Neural crest cell (in vitro differentiated cells): Measurements from ENCODE around the gene EED. TPM values are rescaled to one million over a fixed set of nuclear protein-coding genes. Genes with fewer than 3 reads are reported as not detected.

Source experiments
- DNase-seq: peaks from one replicate; pipeline ENCODE4 v3.0.0; 2021; ENCODE audit warnings: low read depth, mixed read lengths, low spot score
- H3K27ac Mint-ChIP-seq: one replicate; pipeline ENCODE4 v1.8.0; 2021; ENCODE audit warnings: mild to moderate bottlenecking, mixed read lengths; ENCODE audit not compliant: unreplicated experiment
- H3K27me3 Mint-ChIP-seq: 2 replicates; pipeline ENCODE4 v1.8.0; 2021; ENCODE audit warnings: low read depth, mild to moderate bottlenecking, mixed read lengths
- H3K36me3 Mint-ChIP-seq: 2 replicates; pipeline ENCODE4 v1.8.0; 2021; ENCODE audit warnings: low read depth, mild to moderate bottlenecking, mixed read lengths
- H3K4me1 Mint-ChIP-seq: 2 replicates; pipeline ENCODE4 v1.8.0; 2021; ENCODE audit warnings: mixed read lengths
- H3K4me3 Mint-ChIP-seq: one replicate; pipeline ENCODE4 v1.8.0; 2021; ENCODE audit warnings: mild to moderate bottlenecking, mixed read lengths
- H3K9me3 Mint-ChIP-seq: 2 replicates; pipeline ENCODE4 v1.8.0; 2021; ENCODE audit warnings: mixed read lengths
- total RNA-seq: library from RNA; stranded (reverse); gene quantifications from 2 replicates; pipeline ENCODE4 v1.2.1, GENCODE V29; 2021
- TF ChIP-seq, protein P1 (sequence below): fragments of 200-600 bp; sonication (generic); conservative IDR thresholded peaks from 2 replicates; pipeline ENCODE4 v1.5.0; 2021; ENCODE audit warnings: antibody characterized with exemption, mild to moderate bottlenecking

The EED gene
- total RNA-seq, 1 donor from 2014 or later, result 39.2 TPM

DNA sequence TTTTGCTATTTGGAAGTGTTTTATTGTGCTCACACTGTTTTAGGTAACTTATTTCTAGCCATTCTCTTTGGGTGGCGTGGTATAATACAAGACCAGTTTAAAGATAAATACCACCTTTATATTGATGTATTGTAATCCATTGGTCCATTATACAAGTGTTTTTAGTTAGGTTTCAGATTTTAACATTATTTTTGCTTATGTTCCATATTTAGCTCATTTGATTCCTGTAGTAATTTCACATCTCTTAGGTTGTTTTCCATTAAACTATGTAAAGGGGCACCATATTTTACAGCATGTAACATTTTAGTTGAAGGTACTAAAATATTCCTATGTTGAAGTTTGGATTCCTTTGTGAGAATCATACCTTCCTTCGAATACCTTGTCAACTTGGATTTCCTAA is 20.1 kb downstream of the EED start:
- no peak overlapping the region for H3K4me3 Mint-ChIP-seq

DNA sequence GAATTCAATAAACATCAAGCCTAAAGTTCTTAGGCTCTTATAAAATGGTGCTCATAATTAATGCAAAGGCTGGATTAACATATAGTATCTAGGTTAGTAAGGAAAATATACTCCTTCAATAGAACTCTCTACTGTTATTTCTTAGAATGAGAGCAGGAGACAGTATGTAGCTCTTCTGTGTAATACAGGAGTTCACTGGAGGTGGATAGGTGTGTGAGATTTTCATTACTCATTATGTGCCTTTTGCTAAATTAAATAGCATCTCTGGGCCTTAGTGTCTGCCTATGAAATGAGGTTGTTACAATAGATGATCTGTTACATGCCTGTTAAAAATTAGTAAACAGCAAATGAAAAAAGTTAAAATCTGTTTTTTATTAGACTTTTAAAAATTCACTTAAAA is 20.6 kb downstream of the EED start:
- no peaks in the 10 kb centered on the region for H3K27me3 Mint-ChIP-seq
- no peak overlapping the region for H3K4me3 Mint-ChIP-seq
- no peak overlapping the region for H3K27ac Mint-ChIP-seq
- H3K36me3 Mint-ChIP-seq, result peaks cover 18% of the 10 kb centered on the region
- H3K4me1 Mint-ChIP-seq, result no peaks in the 10 kb centered on the region
- no peak for DNase-seq
- H3K9me3 Mint-ChIP-seq, result no peaks in the 10 kb centered on the region
- TF ChIP-seq, protein P1, sequence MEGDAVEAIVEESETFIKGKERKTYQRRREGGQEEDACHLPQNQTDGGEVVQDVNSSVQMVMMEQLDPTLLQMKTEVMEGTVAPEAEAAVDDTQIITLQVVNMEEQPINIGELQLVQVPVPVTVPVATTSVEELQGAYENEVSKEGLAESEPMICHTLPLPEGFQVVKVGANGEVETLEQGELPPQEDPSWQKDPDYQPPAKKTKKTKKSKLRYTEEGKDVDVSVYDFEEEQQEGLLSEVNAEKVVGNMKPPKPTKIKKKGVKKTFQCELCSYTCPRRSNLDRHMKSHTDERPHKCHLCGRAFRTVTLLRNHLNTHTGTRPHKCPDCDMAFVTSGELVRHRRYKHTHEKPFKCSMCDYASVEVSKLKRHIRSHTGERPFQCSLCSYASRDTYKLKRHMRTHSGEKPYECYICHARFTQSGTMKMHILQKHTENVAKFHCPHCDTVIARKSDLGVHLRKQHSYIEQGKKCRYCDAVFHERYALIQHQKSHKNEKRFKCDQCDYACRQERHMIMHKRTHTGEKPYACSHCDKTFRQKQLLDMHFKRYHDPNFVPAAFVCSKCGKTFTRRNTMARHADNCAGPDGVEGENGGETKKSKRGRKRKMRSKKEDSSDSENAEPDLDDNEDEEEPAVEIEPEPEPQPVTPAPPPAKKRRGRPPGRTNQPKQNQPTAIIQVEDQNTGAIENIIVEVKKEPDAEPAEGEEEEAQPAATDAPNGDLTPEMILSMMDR, result no peak

More for the DNA sequence above, 20.1 kb downstream of the EED start:
- Mint-ChIP-seq H3K9me3 (no peaks in the 10 kb centered on the region), H3K27me3 (no peaks in the 10 kb centered on the region), H3K4me1 (no peaks in the 10 kb centered on the region), H3K36me3 (peaks cover 14% of the 10 kb centered on the region), H3K27ac (no peak overlapping the region)
- DNase-seq, result no peak
- TF ChIP-seq, protein P1, result no peak

DNA sequence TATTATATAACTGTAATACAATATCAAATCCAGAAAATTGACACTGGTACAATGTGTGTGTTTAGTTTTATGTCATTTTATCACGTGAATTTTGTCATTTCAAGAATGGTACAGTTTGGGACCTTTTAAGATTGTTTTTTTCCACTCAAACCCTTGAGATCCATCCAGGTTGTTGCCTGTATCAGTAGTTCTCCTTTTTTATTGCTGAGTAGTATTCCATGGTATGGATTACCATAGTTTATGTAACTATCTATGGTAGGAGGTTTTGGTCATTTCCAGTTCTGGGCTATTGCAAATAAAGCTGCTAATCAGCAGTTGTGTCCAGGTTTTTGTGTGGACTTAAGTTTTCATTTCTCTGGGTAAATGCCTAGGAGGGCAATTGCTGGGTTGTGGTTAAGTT is 25.1 kb downstream of the EED start:
- DNase-seq, result no peak
- H3K4me3 Mint-ChIP-seq, result no peak overlapping the region
- H3K4me1 Mint-ChIP-seq, result no peaks in the 10 kb centered on the region
- TF ChIP-seq, protein P1, result no peak
- peaks cover 20% of the 10 kb centered on the region for H3K36me3 Mint-ChIP-seq
- no peak overlapping the region for H3K27ac Mint-ChIP-seq
- no peaks in the 10 kb centered on the region for H3K9me3 Mint-ChIP-seq
- H3K27me3 Mint-ChIP-seq, result no peaks in the 10 kb centered on the region

- DNase-seq, result no peak
- no peaks in the 10 kb centered on the region for H3K27me3 Mint-ChIP-seq
- no peak overlapping the region for H3K4me3 Mint-ChIP-seq
- no peak overlapping the region for H3K27ac Mint-ChIP-seq
- H3K9me3 Mint-ChIP-seq, result no peaks in the 10 kb centered on the region
- H3K36me3 Mint-ChIP-seq, result peaks cover 16% of the 10 kb centered on the region
- TF ChIP-seq, protein P1, result peak; percentile 34
- no peaks in the 10 kb centered on the region for H3K4me1 Mint-ChIP-seq
These were observed 29.9 kb downstream of the EED start for GRCh38 chr11:86274503-86274902.

DNA sequence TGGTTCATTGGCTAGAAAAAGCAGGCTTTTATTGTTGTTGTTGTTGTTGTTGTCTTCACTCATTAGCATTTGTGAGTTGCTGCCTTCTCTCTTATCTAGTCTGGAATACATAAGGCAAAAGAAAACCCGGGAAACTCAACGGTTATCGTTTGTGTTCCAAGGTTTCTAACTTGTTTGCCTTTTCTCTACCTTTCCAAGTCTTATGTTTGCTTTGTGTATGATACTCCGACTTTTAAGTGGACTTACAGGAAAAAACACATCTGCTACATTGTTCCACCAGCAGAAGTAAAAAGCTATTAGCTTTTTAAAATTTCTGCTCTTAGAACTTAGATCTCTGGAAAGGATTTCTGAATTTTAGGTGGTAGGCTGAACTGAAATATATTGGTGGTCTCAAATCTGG is 30.4 kb downstream of the EED start:
- H3K4me3 Mint-ChIP-seq, result no peak overlapping the region
- no peaks in the 10 kb centered on the region for H3K27me3 Mint-ChIP-seq
- DNase-seq, result no peak
- no peaks in the 10 kb centered on the region for H3K4me1 Mint-ChIP-seq
- H3K36me3 Mint-ChIP-seq, result peaks cover 13% of the 10 kb centered on the region
- no peaks in the 10 kb centered on the region for H3K9me3 Mint-ChIP-seq
- TF ChIP-seq, protein P1, result no peak
- no peak overlapping the region for H3K27ac Mint-ChIP-seq
